Measurements from ENCODE around the gene RAP1GAP.
A peak's percentile ranks its signal among the peaks of the same experiment; 100 is the strongest.

RAP1GAP gene

GRCh38 chr1:21589618-21590017, 79.5 kb downstream of the RAP1GAP start:
- DNase-seq: no peak

- DNase-seq: no peak
Measured at GRCh38 chr1:21587602-21587953, 81.6 kb downstream of the RAP1GAP start.

GRCh38 chr1:21586846-21587601, 82.1 kb downstream of the RAP1GAP start:
- no peak for DNase-seq

GRCh38 chr1:21586222-21586621, 82.9 kb downstream of the RAP1GAP start:
- no peak for DNase-seq

- no peak for DNase-seq
Measured at GRCh38 chr1:21585037-21585436, 84.1 kb downstream of the RAP1GAP start.

GRCh38 chr1:21584096-21584495, 85.1 kb downstream of the RAP1GAP start:
- no peak for DNase-seq

- DNase-seq: peak; percentile 94
Measured at GRCh38 chr1:21579791-21580190, 89.4 kb downstream of the RAP1GAP start.

GRCh38 chr1:21577933-21578332, 91.2 kb downstream of the RAP1GAP start:
- DNase-seq: no peak

GRCh38 chr1:21577324-21577723, 91.8 kb downstream of the RAP1GAP start:
- no peak for DNase-seq

GRCh38 chr1:21576798-21577187, 92.4 kb downstream of the RAP1GAP start:
- DNase-seq: no peak

GRCh38 chr1:21576031-21576797, 92.9 kb downstream of the RAP1GAP start:
- DNase-seq: no peak

- DNase-seq: no peak
Measured at GRCh38 chr1:21575351-21575942, 93.7 kb downstream of the RAP1GAP start.

- no peak for DNase-seq
Measured at GRCh38 chr1:21574466-21575151, 94.5 kb downstream of the RAP1GAP start.

GRCh38 chr1:21573971-21574465, 95.1 kb downstream of the RAP1GAP start:
- peak; percentile 89 for DNase-seq

- no peak for DNase-seq
Measured at GRCh38 chr1:21573475-21573874, 95.7 kb downstream of the RAP1GAP start.

- no peak for DNase-seq
Measured at GRCh38 chr1:21572735-21573277, 96.4 kb downstream of the RAP1GAP start.

GRCh38 chr1:21572221-21572620, 96.9 kb downstream of the RAP1GAP start:
- DNase-seq: no peak

GRCh38 chr1:21570885-21571284, 98.3 kb downstream of the RAP1GAP start:
- no peak for DNase-seq

- no peak for DNase-seq
Measured at GRCh38 chr1:21570528-21570875, 98.7 kb downstream of the RAP1GAP start.

- no peak for DNase-seq
Measured at GRCh38 chr1:21569820-21570527, 99.2 kb downstream of the RAP1GAP start.

GRCh38 chr1:21568809-21569385, 100.3 kb downstream of the RAP1GAP start:
- DNase-seq: no peak

Data from NCI-H510A treated with DMSO at 0.1 percent for 48 hours (cell line).